T-cell (primary cell): ENCODE measurements around the gene MCHR1. TPM values are rescaled to one million over a fixed set of nuclear protein-coding genes. Genes with fewer than 3 reads are reported as not detected.
"Not testable (repeated sequence)": the region's sequence is repeated elsewhere in the genome, so short reads cannot be mapped to it uniquely, and the experiment has no call there.

Experiments
- ATAC-seq, 4 experiments: fragments of 200-7000 bp in 3 of 4; fragments of 150-1000 bp in 1 of 4; cut with Tn5 transposase; replicated peaks in 1 of 4; 1 replicate in 3 of 4; 2 replicates in 1 of 4; pipeline ENCODE4 v1.10.0; 2021; ENCODE audit warnings: moderate library complexity in 3 of 4, mild to moderate bottlenecking in 2 of 4, moderate number of reproducible peaks in 1 of 4
- CTCF ChIA-PET, 2 donors: fragments of 300-600 bp; sonication (Branson Sonifier 250); formaldehyde crosslinking; loops; one replicate each; lab custom pipeline; 2022; ENCODE audit warnings: antibody characterized with exemption in 2 of 2; lab: Charles Lee
- POLR2A ChIA-PET, 2 donors: fragments of 300-600 bp; sonication (Branson Sonifier 250); formaldehyde crosslinking; loops; one replicate each; lab custom pipeline; 2022; ENCODE audit warnings: antibody characterized with exemption in 2 of 2; lab: Charles Lee
- DNase-seq, 35 experiments: peaks; one replicate each; pipeline versions ENCODE4 v3.0.0 to v3.0.0-alpha.2; 2013 to 2023
- H3K27ac ChIP-seq: one replicate; pipeline ENCODE4 v1.5.1; 2013; ENCODE audit warnings: low read length
- H3K27me3 ChIP-seq, 2 experiments: replicated peaks in 1 of 2; 1 replicate in 1 of 2; 2 replicates in 1 of 2; pipeline versions ENCODE4 v1.6.1 to v1.7.0; 2013; ENCODE audit warnings: low read length in 1 of 2, mixed read lengths in 1 of 2; ENCODE audit not compliant: control insufficient read depth in 2 of 2, insufficient read depth in 2 of 2; ENCODE audit errors: extremely low read depth in 1 of 2
- H3K36me3 ChIP-seq, 2 donors: 1 replicate in 1 of 2; 2 replicates in 1 of 2; pipeline versions ENCODE4 v1.6.1 to v1.7.0; 2013; ENCODE audit warnings: low read length in 1 of 2; ENCODE audit not compliant: control insufficient read depth in 2 of 2, insufficient read depth in 1 of 2; ENCODE audit errors: extremely low read depth in 1 of 2
- H3K4me1 ChIP-seq, 2 experiments: 1 replicate in 1 of 2; 2 replicates in 1 of 2; pipeline versions ENCODE4 v1.6.1 to v1.7.0; 2013; ENCODE audit warnings: low read length in 2 of 2, mixed read lengths in 1 of 2; ENCODE audit not compliant: insufficient read depth in 2 of 2, control insufficient read depth in 1 of 2; ENCODE audit errors: extremely low read depth in 1 of 2
- H3K4me3 ChIP-seq, 2 donors: 1 replicate in 1 of 2; 2 replicates in 1 of 2; pipeline versions ENCODE4 v1.5.1 to v1.7.0; 2013; ENCODE audit warnings: mild to moderate bottlenecking in 2 of 2, low read length in 1 of 2, moderate library complexity in 1 of 2; ENCODE audit not compliant: control insufficient read depth in 1 of 2; ENCODE audit errors: extremely low read depth in 1 of 2
- H3K9me3 ChIP-seq: 2 replicates; pipeline ENCODE4 v1.7.0; 2013
- H3K27ac Mint-ChIP-seq, 2 donors: one replicate each; pipeline ENCODE4 v1.8.0; 2020 to 2021; ENCODE audit warnings: mild to moderate bottlenecking in 2 of 2, mixed read lengths in 2 of 2
- H3K27me3 Mint-ChIP-seq, 2 donors: one replicate each; pipeline ENCODE4 v1.8.0; 2021 to 2022; ENCODE audit warnings: mixed read lengths in 2 of 2
- H3K36me3 Mint-ChIP-seq: one replicate; pipeline ENCODE4 v1.8.0; 2021; ENCODE audit warnings: mixed read lengths
- H3K4me1 Mint-ChIP-seq, 3 donors: one replicate each; pipeline ENCODE4 v1.8.0; 2020 to 2022; ENCODE audit warnings: mixed read lengths in 3 of 3, mild to moderate bottlenecking in 1 of 3
- H3K4me3 Mint-ChIP-seq, 3 donors: one replicate each; pipeline ENCODE4 v1.8.0; 2020 to 2022; ENCODE audit warnings: mild to moderate bottlenecking in 3 of 3, mixed read lengths in 3 of 3, moderate library complexity in 3 of 3
- H3K9me3 Mint-ChIP-seq, 3 donors: one replicate each; pipeline ENCODE4 v1.8.0; 2020 to 2022; ENCODE audit warnings: mixed read lengths in 3 of 3
- WGBS: methylation state at CpG from one replicate; pipeline ENCODE4 v1.1.5; 2013; ENCODE audit warnings: missing lambda C conversion rate; ENCODE audit not compliant: insufficient coverage; 5-methylcytosine and 5-hydroxymethylcytosine counted together
- total RNA-seq, 35 experiments: library from RNA in 6 of 35; stranded (reverse) in 6 of 35; fragments of 120-200 nt in 1 of 35; gene quantifications; one replicate each; pipeline versions ENCODE4 v1.2.1 to v1.2.4 and lab custom pipeline; 2013 to 2026

The MCHR1 gene
- total RNA-seq, 5 donors from 2014 or later (not counting 1 experiment from before 2014, with no cell fraction given): not detected

DNA sequence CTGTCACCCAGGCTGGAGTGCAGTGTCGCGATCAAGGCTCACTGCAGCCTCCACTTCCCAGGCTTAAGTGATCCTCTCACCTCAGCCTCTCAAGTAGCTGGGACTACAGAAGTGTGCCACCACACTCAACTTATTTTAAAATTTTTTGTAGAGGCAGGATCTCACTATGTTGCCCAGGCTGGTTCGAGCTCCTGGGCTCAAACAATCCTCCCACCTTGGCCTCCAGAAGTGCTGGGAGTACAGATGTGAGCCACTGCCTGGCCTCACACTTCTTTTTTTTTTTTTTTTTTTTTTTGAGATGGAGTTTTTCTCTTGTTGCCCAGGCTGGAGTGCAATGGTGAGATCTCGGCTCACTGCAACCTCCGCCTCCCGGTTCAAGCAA lies 40.9 kb downstream of the MCHR1 start:
- not testable (repeated sequence) for H3K36me3 ChIP-seq, H3K36me3 Mint-ChIP-seq, H3K27ac Mint-ChIP-seq, H3K9me3 ChIP-seq, H3K4me1 ChIP-seq, ATAC-seq, H3K27me3 ChIP-seq, H3K4me3 ChIP-seq, DNase-seq, H3K4me3 Mint-ChIP-seq, H3K27me3 Mint-ChIP-seq, H3K9me3 Mint-ChIP-seq, H3K27ac ChIP-seq
- H3K4me1 Mint-ChIP-seq: peaks cover 14 to 18% (median 15%) of the 10 kb centered on the region in 3 donors
- ChIA-PET CTCF (interaction anchor here (0.6 to 0.7 kb wide), 2 partner anchors 27 to 321 kb away, joined by 3 to 5 read pairs; no protein-coding TSS in a partner anchor), POLR2A (interaction anchor here in 1 of 2 donors (0.6 to 0.7 kb wide), 2 partner anchors 12 to 156 kb away, joined by 3 to 5 read pairs; no protein-coding TSS in a partner anchor)
- WGBS: 82% methylated on average over 2 of the region's 6 CpGs

DNA sequence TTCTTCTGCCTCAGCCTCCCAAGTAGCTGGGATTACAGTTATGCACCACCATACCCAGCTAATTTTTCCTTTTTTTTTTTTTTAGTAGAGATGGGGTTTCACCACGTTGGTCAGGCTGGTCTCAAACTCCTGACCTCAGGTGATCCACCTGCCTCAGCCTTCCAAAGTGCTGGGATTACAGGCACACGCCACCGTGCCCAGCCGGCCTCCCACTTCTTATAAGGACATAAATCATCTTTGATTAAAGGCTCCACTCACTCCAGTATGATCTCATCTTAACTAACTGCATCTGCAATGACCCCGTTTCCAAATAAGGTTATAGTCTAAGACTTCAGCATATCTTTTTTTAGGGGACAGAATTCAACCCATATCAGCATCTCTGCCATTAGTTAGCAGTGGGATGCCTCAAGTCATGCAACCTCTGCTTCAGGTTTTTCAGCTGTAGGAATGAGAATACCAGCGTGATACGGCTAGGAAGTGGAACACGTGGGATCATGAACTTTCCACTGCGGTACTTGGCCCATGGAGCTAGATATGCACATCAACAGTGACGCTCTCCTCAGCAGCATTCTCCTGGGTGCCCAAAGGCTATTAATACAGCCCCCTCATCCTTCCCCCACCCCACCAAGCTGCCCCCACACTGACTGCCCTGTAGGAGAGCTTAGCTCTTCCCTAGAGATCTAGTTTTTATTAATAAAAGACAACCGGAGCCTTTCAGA lies 41.4 kb downstream of the MCHR1 start:
- Histone ChIP-seq H3K27ac (no peak overlapping the region), H3K27me3 (no peaks in the 10 kb centered on the region), H3K36me3 (no peaks in the 10 kb centered on the region), H3K4me3 (no peak overlapping the region), H3K9me3 (no peaks in the 10 kb centered on the region), H3K4me1 (peaks cover 0 to 3% of the 10 kb centered on the region in 2 experiments)
- Mint-ChIP-seq H3K27me3 (peaks cover 0 to 2% of the 10 kb centered on the region in 2 donors), H3K4me1 (peaks cover 15 to 20% (median 15%) of the 10 kb centered on the region in 3 donors), H3K27ac (peak overlapping the region in 1 of 2 donors; percentile 23), H3K9me3 (no peaks in the 10 kb centered on the region), H3K36me3 (no peaks in the 10 kb centered on the region), H3K4me3 (no peak overlapping the region)
- ChIA-PET CTCF (interaction anchor here in 1 of 2 donors (0.7 to 1.0 kb wide), 2 partner anchors 9 to 321 kb away, joined by 3 read pairs; no protein-coding TSS in a partner anchor), POLR2A (no interaction called here)
- ATAC-seq (no peak), DNase-seq (no peak)
- 96% methylated on average over 6 of the region's 11 CpGs for WGBS

DNA sequence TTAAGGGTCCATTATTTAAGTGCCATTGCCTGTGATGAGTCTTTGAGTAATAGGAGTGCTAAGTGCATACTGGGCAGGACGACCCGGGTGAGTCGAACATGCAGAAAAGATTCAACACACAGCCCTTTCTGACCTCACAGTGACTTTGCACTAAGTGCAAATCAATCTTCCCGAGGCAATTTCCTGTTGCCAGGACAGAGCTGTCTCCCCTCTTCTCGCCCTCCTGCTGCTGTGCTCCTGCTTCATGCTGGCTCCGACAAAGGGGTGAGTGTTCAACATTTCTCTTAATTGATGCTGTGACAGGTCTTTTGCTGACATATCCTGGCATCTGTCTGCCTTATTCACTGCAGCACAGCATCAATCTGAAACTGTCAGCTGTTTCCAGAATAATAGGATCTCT lies 42.0 kb downstream of the MCHR1 start:
- Histone ChIP-seq H3K27me3 (no peaks in the 10 kb centered on the region), H3K4me3 (no peak overlapping the region), H3K4me1 (peaks cover 0 to 7% of the 10 kb centered on the region in 2 experiments), H3K27ac (no peak overlapping the region), H3K9me3 (no peaks in the 10 kb centered on the region), H3K36me3 (no peaks in the 10 kb centered on the region)
- Mint-ChIP-seq H3K4me1 (peaks cover 15 to 20% (median 18%) of the 10 kb centered on the region in 3 donors), H3K27ac (peak overlapping the region in 1 of 2 donors; percentile 23), H3K9me3 (no peaks in the 10 kb centered on the region), H3K36me3 (no peaks in the 10 kb centered on the region), H3K4me3 (no peak overlapping the region), H3K27me3 (peaks cover 0 to 2% of the 10 kb centered on the region in 2 donors)
- WGBS: 26% methylated on average over 3 of the region's 6 CpGs
- ChIA-PET POLR2A (interaction anchor here in 1 of 2 donors (1.0 kb wide), 1 partner anchor 15 kb away, joined by 9 read pairs; no protein-coding TSS in a partner anchor), CTCF (interaction anchor here in 1 of 2 donors (1.0 kb wide), 1 partner anchor 10 kb away, joined by 3 read pairs; no protein-coding TSS in a partner anchor)
- ATAC-seq (peak in 1 of 4 experiments; percentile 23), DNase-seq (no peak)

DNA sequence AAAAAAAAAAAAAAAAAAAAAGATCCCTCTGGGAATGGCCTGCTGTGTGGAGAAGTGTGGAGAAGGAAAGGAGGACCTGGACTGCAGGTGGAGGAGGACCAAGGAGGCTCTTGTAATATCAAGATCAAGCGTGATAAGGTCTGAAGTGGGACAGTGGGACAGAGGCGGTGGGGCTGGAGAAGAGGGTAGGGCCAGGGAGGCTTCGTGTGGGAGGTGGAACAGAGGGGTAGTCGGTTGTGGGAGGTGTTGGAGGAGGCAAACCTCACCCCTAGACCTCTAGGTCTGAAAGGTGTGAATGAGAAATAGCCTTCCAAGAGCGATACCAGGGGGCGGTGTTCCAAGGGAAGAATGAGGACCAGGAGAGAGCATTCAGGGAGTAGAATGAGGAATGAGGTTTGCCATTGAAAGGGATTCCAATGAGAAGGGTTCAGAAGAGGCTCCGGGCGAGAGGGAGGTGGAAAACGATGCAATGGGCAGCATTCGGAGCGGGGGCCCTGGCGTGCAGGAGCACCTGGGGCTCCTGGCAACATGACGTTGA lies 44.2 kb downstream of the MCHR1 start:
- Histone ChIP-seq H3K4me1 (peaks cover 20 to 24% of the 10 kb centered on the region in 2 experiments), H3K27ac (no peak overlapping the region), H3K27me3 (no peaks in the 10 kb centered on the region), H3K36me3 (no peaks in the 10 kb centered on the region), H3K4me3 (no peak overlapping the region), H3K9me3 (no peaks in the 10 kb centered on the region)
- H3K36me3 Mint-ChIP-seq: no peaks in the 10 kb centered on the region
- no peak overlapping the region for H3K4me3 Mint-ChIP-seq
- 78% methylated on average over 12 of the region's 13 CpGs for WGBS
- DNase-seq (no peak), ATAC-seq (no peak)
- POLR2A ChIA-PET: interaction anchor here in 1 of 2 donors (0.9 kb wide), 1 partner anchor 12 kb away, joined by 3 read pairs; no protein-coding TSS in a partner anchor
- H3K4me1 Mint-ChIP-seq: peaks cover 30 to 38% (median 32%) of the 10 kb centered on the region in 3 donors
- CTCF ChIA-PET: interaction anchor here in 1 of 2 donors (0.7 kb wide), 1 partner anchor 38 kb away, joined by 5 read pairs; no protein-coding TSS in a partner anchor
- peak overlapping the region in 1 of 2 donors; percentile 9 for H3K27ac Mint-ChIP-seq
- peaks cover 0 to 2% of the 10 kb centered on the region in 2 donors for H3K27me3 Mint-ChIP-seq
- H3K9me3 Mint-ChIP-seq: no peaks in the 10 kb centered on the region

DNA sequence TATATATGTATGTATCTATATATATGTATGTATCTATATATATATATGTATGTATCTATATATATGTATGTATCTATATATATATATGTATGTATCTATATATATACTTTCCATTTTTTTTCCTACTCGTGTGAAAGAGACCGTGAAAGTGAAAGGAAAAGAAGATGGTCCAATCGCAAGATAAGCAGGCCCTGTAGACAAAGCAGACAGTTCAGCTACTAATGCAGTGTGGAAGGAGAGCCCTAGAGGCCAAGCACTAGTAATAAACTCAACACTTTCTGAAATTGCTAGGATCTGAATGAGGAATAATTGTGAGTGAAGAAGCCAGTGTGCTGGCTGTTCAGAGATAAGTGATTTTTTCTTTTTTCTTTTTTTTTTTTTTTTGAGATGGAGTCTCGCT lies 47.2 kb downstream of the MCHR1 start:
- WGBS: no CpG with 5 or more reads among the region's 4 CpGs
- DNase-seq (peak in 6 of 35 experiments; percentile 9 to 70 (median 20)), ATAC-seq (peak in 3 of 4 experiments; percentile 38 to 66 (median 43))
- no peaks in the 10 kb centered on the region for H3K27me3 ChIP-seq
- H3K4me1 Mint-ChIP-seq: peaks cover 42 to 44% (median 43%) of the 10 kb centered on the region in 3 donors
- H3K4me3 ChIP-seq: no peak overlapping the region
- CTCF ChIA-PET: interaction anchor here (0.7 to 1.2 kb wide), 3 partner anchors 9 to 93 kb away, joined by 4 to 9 read pairs (median 7); no protein-coding TSS in a partner anchor
- no peaks in the 10 kb centered on the region for H3K36me3 ChIP-seq
- H3K27ac ChIP-seq: peak overlapping the region; percentile 48
- POLR2A ChIA-PET: interaction anchor here in 1 of 2 donors (0.5 to 0.6 kb wide), 2 partner anchors 127 to 250 kb away, joined by 3 read pairs; no protein-coding TSS in a partner anchor
- peaks cover 35 to 51% of the 10 kb centered on the region in 2 experiments for H3K4me1 ChIP-seq
- no peaks in the 10 kb centered on the region for H3K9me3 Mint-ChIP-seq
- H3K36me3 Mint-ChIP-seq: no peaks in the 10 kb centered on the region
- peaks cover 0 to 2% of the 10 kb centered on the region in 2 donors for H3K27me3 Mint-ChIP-seq
- H3K27ac Mint-ChIP-seq: peak overlapping the region; percentile 84 to 91
- peak overlapping the region; percentile 44 to 69 (median 67) for H3K4me3 Mint-ChIP-seq
- no peaks in the 10 kb centered on the region for H3K9me3 ChIP-seq
